ENCODE results near the gene SPNS1. TPM values are rescaled to one million over a fixed set of nuclear protein-coding genes. Genes with fewer than 3 reads are reported as not detected.

The SPNS1 gene
- total RNA-seq, 4 donors from 2014 or later = 15.3 to 24.6 (median 18.9) TPM

- TF ChIP-seq, protein P1, sequence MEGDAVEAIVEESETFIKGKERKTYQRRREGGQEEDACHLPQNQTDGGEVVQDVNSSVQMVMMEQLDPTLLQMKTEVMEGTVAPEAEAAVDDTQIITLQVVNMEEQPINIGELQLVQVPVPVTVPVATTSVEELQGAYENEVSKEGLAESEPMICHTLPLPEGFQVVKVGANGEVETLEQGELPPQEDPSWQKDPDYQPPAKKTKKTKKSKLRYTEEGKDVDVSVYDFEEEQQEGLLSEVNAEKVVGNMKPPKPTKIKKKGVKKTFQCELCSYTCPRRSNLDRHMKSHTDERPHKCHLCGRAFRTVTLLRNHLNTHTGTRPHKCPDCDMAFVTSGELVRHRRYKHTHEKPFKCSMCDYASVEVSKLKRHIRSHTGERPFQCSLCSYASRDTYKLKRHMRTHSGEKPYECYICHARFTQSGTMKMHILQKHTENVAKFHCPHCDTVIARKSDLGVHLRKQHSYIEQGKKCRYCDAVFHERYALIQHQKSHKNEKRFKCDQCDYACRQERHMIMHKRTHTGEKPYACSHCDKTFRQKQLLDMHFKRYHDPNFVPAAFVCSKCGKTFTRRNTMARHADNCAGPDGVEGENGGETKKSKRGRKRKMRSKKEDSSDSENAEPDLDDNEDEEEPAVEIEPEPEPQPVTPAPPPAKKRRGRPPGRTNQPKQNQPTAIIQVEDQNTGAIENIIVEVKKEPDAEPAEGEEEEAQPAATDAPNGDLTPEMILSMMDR (IDR thresholded peaks at IDR 0.05; ENCODE audit: low read depth) = no peak
Observed at GRCh38 chr16:29028457-29029167, 54.0 kb downstream of the SPNS1 start.

DNA sequence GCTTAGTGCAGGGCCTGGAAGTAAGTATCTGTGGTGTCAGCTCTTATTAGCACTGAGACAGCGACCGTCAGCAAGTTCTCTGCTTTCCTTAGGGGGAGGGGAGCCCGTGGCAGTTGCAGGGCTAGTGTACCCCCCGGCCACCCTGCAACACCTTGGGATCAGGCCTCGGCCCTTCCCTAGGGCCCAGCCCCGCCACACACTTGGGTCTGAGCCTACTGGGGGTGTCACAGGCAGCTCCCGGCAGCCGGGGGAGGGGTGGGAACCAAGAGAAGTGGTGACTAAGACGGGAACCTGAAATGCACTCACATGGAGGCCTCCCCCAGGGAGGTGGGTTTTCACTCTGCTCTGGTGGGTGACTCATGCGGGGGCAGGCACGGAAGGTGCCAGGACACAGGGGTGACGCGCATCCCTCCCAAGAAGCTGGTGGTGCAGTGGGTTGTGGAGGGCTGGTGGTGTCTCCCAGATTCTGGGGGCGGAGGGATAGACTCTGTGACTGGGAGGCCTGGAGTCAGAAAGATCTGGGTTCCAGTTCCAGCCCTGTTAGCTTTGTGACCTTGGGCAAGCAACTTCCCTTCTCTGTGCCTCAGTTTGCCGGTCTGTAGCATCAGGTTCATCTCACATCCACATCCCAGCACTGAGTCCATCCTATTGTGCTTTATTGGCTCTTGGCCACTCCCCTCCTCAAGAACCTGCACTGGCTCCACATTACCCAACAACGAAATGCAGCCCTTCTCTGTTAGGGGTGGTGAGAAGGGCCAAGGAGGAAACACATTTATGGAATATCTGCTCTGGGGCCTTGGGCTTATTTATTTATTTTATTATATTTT is 54.8 kb downstream of the SPNS1 start:
- TF ChIP-seq, protein P1 (IDR thresholded peaks at IDR 0.05; ENCODE audit: low read depth) = no peak

DNA sequence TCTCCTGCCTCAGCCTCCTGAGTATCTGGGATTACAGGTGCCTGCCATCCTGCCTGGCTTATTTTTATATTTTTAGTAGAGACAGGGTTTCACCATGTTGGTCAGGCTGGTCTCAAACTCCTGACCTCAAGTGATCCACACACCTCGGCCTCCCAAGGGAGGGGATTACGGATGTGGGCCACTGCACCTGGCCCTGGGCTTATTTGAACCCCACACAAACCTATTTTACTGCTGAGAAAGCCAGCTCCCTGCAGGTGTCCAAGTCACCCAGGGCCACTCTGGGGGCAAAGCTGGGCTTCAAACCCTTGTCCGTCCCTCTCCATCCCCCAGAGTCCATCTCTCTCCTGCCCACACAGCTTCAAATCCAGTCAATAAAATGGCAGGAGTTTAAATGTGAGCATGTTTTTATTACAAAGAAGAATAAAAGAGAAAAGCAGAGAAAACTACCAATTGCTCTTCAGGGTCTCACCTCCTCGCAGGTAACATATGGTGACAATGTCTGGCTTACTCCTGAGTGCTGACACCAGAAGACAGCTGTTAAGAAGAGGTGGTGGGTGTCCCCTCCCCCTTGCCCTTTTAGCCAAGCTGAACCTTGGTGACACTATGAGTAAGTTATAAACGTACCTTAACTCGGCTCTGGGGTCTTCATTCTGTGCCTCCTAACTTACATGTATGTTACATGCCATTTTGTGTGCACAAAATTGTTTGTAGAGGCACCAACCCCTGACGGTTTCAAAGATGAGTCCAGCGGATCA is 55.7 kb downstream of the SPNS1 start:
- TF ChIP-seq, protein P1 (IDR thresholded peaks at IDR 0.05; ENCODE audit: low read depth) = no peak

Other genes with a start within 250 kb of the SPNS1 start
- 10 to 100 TPM in 2 of 4 donors, 1 to 10 TPM in 2; 1.9 to 14.8 (median 12.4) TPM for gene NPIPB9, start 223.0 kb upstream of the SPNS1 start, total RNA-seq
- gene ATXN2L, start 151.8 kb upstream of the SPNS1 start, total RNA-seq = 10 to 100 TPM; 50.5 to 77.4 (median 54.1) TPM
- 100 to 1,000 TPM in 1 of 4 donors, 10 to 100 TPM in 3; 51.5 to 120 (median 79.9) TPM for gene TUFM, start 128.4 kb upstream of the SPNS1 start, total RNA-seq
- gene SH2B1, start 110.9 kb upstream of the SPNS1 start, total RNA-seq = 10 to 100 TPM; 10.5 to 34.7 (median 20.7) TPM
- gene ATP2A1, start 96.3 kb upstream of the SPNS1 start, total RNA-seq = under 1 TPM in 3 of 4 donors, not detected in 1; 0.19 to 0.44 (median 0.34) TPM
- 10 to 100 TPM in 3 of 4 donors, 1 to 10 TPM in 1; 9.0 to 19.6 (median 16.4) TPM for gene RABEP2, start 49.5 kb upstream of the SPNS1 start, total RNA-seq
- under 1 TPM in 1 of 4 donors, not detected in 3; 0.68 TPM for gene CD19, start 42.8 kb upstream of the SPNS1 start, total RNA-seq
- 10 to 100 TPM; 18.2 to 33.5 (median 23.8) TPM for gene NFATC2IP, start 23.8 kb upstream of the SPNS1 start, total RNA-seq
- 10 to 100 TPM in 1 of 4 donors, 1 to 10 TPM in 3; 3.6 to 10.0 (median 5.3) TPM for gene LAT, start 10.3 kb downstream of the SPNS1 start, total RNA-seq

Measured in subcutaneous adipose tissue (tissue), 4 donors.